DOHH2 (cell line): ENCODE data around the gene HYOU1.

ENCODE experiments used
- CTCF ChIP-seq: fragments of 200-600 bp; sonication (generic); IDR thresholded peaks from one replicate; pipeline ENCODE4 v1.5.1; 2014; ENCODE audit warnings: antibody characterized with exemption, mild to moderate bottlenecking, low read depth, low read length; ENCODE audit not compliant: poor library complexity, severe bottlenecking
- EZH2phosphoT487 ChIP-seq: fragments of 200-600 bp; sonication (generic); IDR thresholded peaks from 2 replicates; pipeline ENCODE4 v1.6.1; 2017; ENCODE audit warnings: borderline replicate concordance, mild to moderate bottlenecking, antibody characterized with exemption, low read length, moderate library complexity, mixed read lengths

- no peak for TF ChIP-seq CTCF
- no peak for TF ChIP-seq EZH2phosphoT487
Observed at GRCh38 chr11:119091178-119091577, 34.2 kb upstream of the HYOU1 start.
